ENCODE results near the gene ITGA5. TPM values are rescaled to one million over a fixed set of nuclear protein-coding genes. Genes with fewer than 3 reads are reported as not detected.

Gene ITGA5
- total and polyA plus RNA-seq, 9 of the 15 experiments (the other 6 are each of a cell fraction or from before 2014, with no cell fraction given), result 9.1 to 82.1 (median 47.4) TPM

DNA sequence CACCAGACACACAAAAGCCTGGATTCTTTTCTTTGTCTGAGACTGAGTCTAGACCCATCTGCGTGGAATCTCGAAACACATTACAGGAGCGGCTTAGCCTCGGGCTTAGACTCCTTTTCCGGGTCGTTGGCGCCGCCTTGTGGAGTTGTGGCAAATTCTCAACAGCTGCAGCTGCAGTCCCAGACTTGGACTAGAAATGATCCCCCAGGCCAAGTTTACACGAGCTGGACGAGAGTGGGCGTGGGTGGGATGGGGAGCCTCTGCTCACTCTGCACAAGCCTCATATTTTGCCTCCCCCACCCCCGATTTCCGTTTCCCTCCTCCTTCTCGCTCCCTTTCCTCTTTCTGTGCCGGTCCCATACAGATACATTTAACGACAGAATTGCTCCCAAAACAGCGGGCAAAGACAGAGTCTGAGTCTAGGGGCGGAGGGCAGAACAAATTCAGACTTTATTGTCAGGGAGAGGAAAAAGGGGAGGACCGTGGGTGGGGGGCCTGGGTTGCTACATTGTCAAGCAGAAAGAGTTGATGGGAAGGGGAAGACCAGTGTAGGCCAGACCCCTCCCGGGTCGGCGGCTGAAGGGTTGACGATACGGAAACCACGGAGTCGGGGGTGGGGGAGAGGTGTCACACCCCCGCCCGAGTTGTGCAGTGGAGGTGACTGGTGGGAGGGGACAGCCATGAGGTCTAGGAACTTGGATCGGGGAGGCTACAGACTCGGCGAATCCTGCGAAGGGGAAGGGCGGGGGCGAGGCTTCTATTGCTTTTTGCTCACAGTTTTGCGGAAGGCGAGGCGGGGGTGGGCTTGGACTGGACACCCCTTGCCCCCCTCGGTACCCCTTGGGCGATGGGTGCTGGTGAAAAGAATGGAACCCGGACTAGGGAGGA is 50.1 kb downstream of the ITGA5 start (continued):
- TF ChIP-seq, protein P1, sequence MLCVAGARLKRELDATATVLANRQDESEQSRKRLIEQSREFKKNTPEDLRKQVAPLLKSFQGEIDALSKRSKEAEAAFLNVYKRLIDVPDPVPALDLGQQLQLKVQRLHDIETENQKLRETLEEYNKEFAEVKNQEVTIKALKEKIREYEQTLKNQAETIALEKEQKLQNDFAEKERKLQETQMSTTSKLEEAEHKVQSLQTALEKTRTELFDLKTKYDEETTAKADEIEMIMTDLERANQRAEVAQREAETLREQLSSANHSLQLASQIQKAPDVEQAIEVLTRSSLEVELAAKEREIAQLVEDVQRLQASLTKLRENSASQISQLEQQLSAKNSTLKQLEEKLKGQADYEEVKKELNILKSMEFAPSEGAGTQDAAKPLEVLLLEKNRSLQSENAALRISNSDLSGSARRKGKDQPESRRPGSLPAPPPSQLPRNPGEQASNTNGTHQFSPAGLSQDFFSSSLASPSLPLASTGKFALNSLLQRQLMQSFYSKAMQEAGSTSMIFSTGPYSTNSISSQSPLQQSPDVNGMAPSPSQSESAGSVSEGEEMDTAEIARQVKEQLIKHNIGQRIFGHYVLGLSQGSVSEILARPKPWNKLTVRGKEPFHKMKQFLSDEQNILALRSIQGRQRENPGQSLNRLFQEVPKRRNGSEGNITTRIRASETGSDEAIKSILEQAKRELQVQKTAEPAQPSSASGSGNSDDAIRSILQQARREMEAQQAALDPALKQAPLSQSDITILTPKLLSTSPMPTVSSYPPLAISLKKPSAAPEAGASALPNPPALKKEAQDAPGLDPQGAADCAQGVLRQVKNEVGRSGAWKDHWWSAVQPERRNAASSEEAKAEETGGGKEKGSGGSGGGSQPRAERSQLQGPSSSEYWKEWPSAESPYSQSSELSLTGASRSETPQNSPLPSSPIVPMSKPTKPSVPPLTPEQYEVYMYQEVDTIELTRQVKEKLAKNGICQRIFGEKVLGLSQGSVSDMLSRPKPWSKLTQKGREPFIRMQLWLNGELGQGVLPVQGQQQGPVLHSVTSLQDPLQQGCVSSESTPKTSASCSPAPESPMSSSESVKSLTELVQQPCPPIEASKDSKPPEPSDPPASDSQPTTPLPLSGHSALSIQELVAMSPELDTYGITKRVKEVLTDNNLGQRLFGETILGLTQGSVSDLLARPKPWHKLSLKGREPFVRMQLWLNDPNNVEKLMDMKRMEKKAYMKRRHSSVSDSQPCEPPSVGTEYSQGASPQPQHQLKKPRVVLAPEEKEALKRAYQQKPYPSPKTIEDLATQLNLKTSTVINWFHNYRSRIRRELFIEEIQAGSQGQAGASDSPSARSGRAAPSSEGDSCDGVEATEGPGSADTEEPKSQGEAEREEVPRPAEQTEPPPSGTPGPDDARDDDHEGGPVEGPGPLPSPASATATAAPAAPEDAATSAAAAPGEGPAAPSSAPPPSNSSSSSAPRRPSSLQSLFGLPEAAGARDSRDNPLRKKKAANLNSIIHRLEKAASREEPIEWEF (CRISPR knock-in tag; IDR thresholded peaks at IDR 0.05), result no peak
- TF ChIP-seq, protein P2, sequence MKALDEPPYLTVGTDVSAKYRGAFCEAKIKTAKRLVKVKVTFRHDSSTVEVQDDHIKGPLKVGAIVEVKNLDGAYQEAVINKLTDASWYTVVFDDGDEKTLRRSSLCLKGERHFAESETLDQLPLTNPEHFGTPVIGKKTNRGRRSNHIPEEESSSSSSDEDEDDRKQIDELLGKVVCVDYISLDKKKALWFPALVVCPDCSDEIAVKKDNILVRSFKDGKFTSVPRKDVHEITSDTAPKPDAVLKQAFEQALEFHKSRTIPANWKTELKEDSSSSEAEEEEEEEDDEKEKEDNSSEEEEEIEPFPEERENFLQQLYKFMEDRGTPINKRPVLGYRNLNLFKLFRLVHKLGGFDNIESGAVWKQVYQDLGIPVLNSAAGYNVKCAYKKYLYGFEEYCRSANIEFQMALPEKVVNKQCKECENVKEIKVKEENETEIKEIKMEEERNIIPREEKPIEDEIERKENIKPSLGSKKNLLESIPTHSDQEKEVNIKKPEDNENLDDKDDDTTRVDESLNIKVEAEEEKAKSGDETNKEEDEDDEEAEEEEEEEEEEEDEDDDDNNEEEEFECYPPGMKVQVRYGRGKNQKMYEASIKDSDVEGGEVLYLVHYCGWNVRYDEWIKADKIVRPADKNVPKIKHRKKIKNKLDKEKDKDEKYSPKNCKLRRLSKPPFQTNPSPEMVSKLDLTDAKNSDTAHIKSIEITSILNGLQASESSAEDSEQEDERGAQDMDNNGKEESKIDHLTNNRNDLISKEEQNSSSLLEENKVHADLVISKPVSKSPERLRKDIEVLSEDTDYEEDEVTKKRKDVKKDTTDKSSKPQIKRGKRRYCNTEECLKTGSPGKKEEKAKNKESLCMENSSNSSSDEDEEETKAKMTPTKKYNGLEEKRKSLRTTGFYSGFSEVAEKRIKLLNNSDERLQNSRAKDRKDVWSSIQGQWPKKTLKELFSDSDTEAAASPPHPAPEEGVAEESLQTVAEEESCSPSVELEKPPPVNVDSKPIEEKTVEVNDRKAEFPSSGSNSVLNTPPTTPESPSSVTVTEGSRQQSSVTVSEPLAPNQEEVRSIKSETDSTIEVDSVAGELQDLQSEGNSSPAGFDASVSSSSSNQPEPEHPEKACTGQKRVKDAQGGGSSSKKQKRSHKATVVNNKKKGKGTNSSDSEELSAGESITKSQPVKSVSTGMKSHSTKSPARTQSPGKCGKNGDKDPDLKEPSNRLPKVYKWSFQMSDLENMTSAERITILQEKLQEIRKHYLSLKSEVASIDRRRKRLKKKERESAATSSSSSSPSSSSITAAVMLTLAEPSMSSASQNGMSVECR (CRISPR knock-in tag; IDR thresholded peaks at IDR 0.05), result peak; percentile 64; the same call in 1 of the 2 replicates
- TF ChIP-seq, protein P3, sequence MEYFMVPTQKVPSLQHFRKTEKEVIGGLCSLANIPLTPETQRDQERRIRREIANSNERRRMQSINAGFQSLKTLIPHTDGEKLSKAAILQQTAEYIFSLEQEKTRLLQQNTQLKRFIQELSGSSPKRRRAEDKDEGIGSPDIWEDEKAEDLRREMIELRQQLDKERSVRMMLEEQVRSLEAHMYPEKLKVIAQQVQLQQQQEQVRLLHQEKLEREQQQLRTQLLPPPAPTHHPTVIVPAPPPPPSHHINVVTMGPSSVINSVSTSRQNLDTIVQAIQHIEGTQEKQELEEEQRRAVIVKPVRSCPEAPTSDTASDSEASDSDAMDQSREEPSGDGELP (CRISPR knock-in tag; IDR thresholded peaks at IDR 0.05; ENCODE audit: borderline replicate concordance), result peak; percentile 96
- TF ChIP-seq, protein P4, sequence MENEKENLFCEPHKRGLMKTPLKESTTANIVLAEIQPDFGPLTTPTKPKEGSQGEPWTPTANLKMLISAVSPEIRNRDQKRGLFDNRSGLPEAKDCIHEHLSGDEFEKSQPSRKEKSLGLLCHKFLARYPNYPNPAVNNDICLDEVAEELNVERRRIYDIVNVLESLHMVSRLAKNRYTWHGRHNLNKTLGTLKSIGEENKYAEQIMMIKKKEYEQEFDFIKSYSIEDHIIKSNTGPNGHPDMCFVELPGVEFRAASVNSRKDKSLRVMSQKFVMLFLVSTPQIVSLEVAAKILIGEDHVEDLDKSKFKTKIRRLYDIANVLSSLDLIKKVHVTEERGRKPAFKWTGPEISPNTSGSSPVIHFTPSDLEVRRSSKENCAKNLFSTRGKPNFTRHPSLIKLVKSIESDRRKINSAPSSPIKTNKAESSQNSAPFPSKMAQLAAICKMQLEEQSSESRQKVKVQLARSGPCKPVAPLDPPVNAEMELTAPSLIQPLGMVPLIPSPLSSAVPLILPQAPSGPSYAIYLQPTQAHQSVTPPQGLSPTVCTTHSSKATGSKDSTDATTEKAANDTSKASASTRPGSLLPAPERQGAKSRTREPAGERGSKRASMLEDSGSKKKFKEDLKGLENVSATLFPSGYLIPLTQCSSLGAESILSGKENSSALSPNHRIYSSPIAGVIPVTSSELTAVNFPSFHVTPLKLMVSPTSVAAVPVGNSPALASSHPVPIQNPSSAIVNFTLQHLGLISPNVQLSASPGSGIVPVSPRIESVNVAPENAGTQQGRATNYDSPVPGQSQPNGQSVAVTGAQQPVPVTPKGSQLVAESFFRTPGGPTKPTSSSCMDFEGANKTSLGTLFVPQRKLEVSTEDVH (IDR thresholded peaks at IDR 0.05; ENCODE audit: low read depth, partially characterized antibody), result peak; percentile 35
- peak; percentile 58; the same call in 1 of the 2 replicates for TF ChIP-seq ELF4 (CRISPR knock-in tag; IDR thresholded peaks at IDR 0.05)
